ENCODE measurements around the gene BICRA.

Gene BICRA

DNA sequence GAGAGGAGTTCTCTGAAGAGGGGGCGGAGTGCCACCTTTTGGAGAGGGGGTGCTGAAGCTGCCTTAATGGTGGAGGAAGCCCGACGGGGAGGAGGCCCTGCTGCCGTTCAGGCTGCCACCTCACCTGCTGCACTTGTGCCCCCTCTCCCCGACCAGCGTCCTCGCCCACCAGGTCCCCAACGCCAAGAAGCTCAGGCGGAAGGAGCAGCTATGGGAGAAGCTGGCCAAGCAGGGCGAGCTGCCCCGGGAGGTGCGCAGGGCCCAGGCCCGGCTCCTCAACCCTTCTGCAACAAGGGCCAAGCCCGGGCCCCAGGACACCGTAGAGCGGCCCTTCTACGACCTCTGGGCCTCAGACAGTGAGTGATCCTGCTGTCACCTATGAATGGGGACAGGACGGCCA is 141.8 kb downstream of the BICRA start:
- DNase-seq (ENCODE audit: low read depth) = no peak

DNA sequence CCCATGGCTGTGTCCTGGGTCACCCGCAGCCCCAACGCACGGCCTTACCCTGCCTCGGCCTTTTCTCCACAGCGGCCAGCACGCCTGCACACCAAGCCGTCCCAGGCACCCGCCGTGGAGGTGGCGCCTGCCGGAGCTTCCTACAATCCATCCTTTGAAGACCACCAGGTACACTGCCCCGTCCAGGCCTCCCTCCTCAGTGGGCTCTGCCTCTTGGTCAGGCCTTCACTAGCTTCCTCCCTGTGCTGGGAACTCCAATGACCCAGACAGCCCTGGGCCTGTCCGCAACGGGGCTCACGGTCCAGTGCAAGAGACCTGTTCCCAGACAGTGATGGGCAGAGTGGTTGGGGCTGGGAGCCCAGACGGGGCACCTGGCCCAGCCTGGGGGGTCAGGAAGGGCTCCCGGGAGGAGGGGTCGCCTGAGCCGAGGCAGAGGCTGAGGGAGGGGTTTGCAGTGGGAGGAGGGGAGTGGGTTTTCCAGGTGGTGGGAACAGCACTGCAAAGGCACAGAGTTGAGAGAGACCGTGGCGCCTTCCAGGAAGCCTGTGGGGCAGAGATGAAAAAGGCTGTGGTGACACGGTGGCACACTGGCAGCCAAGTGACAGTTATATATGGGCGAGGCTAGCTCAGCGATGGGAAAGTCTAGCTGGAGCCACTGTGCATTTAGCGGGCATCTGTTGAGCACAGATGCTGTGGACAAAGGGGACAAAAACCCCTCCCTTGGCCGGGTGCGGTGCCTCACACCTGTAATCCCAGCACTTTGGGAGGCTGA is 143.7 kb downstream of the BICRA start:
- DNase-seq (ENCODE audit: low read depth) = no peak
